ENCODE measurements around the gene NPEPL1.

Gene NPEPL1

GRCh38 chr20:58685988-58686387 lies 6.6 kb upstream of the NPEPL1 start:
- no peak for DNase-seq

- no peak for DNase-seq
These were observed 4.2 kb upstream of the NPEPL1 start for GRCh38 chr20:58688414-58688813.

- DNase-seq: peak; percentile 22 to 26
These were observed 3.8 kb upstream of the NPEPL1 start for GRCh38 chr20:58688840-58689239.

GRCh38 chr20:58690396-58691135 lies 2.0 kb upstream of the NPEPL1 start:
- DNase-seq: no peak

- no peak for DNase-seq
These were observed 624 bp upstream of the NPEPL1 start for GRCh38 chr20:58691773-58692578.

GRCh38 chr20:58693226-58694006 lies 816 bp downstream of the NPEPL1 start:
- DNase-seq: peak in 1 of 2 experiments; percentile 12

- no peak for DNase-seq
These were observed 1.9 kb downstream of the NPEPL1 start for GRCh38 chr20:58694241-58695083.

GRCh38 chr20:58695084-58695722 lies 2.6 kb downstream of the NPEPL1 start:
- DNase-seq: no peak

GRCh38 chr20:58695895-58696375 lies 3.3 kb downstream of the NPEPL1 start:
- DNase-seq: no peak

- no peak for DNase-seq
These were observed 3.9 kb downstream of the NPEPL1 start for GRCh38 chr20:58696411-58696961.

- DNase-seq: no peak
These were observed 4.7 kb downstream of the NPEPL1 start for GRCh38 chr20:58697201-58697866.

GRCh38 chr20:58697867-58698703 lies 5.5 kb downstream of the NPEPL1 start:
- DNase-seq: no peak

- no peak for DNase-seq
These were observed 6.4 kb downstream of the NPEPL1 start for GRCh38 chr20:58698741-58699622.

- no peak for DNase-seq
These were observed 7.1 kb downstream of the NPEPL1 start for GRCh38 chr20:58699623-58700107.

- no peak for DNase-seq
These were observed 7.7 kb downstream of the NPEPL1 start for GRCh38 chr20:58700121-58700821.

GRCh38 chr20:58700823-58701222 lies 8.2 kb downstream of the NPEPL1 start:
- DNase-seq: no peak

GRCh38 chr20:58701431-58702160 lies 9.0 kb downstream of the NPEPL1 start:
- DNase-seq: no peak

All from Kasumi-1 (cell line).